Left ventricle myocardium superior (tissue), 1 donor: Measurements from ENCODE around the gene SNX9. TPM values are rescaled to one million over a fixed set of nuclear protein-coding genes. Genes with fewer than 3 reads are reported as not detected.
A peak's percentile ranks its signal among the peaks of the same experiment; 100 is the strongest.
"Not testable (repeated sequence)": the region's sequence is repeated elsewhere in the genome, so short reads cannot be mapped to it uniquely, and the experiment has no call there.

ENCODE experiments used
- ATAC-seq: fragments of 200-7000 bp; cut with Tn5 transposase; one replicate; pipeline ENCODE4 v1.9.1; 2020; ENCODE audit warnings: mild to moderate bottlenecking, moderate library complexity
- DNase-seq: peaks from one replicate; pipeline ENCODE4 v3.0.0-alpha.2; 2020
- intact Hi-C: fragments of 100-400 bp; cut with micrococcal nuclease; formaldehyde crosslinking; loops from one replicate; pipeline ENCODE4 v1.11.0; 2022
- total RNA-seq: library from RNA; stranded (reverse); fragmentation: NEBNext Ultra II Directional; extraction: Animal tissue kit (Norgen Biotek cat#: 25700); gene quantifications from one replicate; pipeline ENCODE4 v1.2.1, GENCODE V29; 2021
- donor health status: DM: no; HTN: yes; CAD: no; lungs with severe emphysema.

Gene SNX9
- total RNA-seq, 1 donor from 2014 or later, result 31.6 TPM

DNA sequence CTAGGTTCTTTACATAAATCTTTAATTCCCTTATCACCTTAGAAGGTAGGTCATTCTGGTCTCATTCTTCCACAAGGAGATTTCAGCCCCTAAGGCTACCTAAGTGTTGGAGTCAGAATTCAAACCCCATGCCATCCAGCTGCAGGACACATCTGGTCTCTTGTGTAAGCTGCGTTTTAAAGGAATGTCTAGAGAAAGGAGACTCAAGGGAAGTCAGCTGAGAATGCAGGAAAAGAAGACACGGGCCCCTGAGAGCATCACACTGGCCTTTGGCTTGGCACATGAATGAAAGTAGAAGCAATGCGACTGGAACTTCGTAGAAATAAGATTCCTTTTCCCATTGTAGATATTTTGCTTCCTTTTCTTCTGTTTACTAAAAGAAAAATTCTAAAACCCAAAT lies 82.0 kb downstream of the SNX9 start:
- intact Hi-C loops, result no loop called here
- DNase-seq (no peak), ATAC-seq (no peak)

DNA sequence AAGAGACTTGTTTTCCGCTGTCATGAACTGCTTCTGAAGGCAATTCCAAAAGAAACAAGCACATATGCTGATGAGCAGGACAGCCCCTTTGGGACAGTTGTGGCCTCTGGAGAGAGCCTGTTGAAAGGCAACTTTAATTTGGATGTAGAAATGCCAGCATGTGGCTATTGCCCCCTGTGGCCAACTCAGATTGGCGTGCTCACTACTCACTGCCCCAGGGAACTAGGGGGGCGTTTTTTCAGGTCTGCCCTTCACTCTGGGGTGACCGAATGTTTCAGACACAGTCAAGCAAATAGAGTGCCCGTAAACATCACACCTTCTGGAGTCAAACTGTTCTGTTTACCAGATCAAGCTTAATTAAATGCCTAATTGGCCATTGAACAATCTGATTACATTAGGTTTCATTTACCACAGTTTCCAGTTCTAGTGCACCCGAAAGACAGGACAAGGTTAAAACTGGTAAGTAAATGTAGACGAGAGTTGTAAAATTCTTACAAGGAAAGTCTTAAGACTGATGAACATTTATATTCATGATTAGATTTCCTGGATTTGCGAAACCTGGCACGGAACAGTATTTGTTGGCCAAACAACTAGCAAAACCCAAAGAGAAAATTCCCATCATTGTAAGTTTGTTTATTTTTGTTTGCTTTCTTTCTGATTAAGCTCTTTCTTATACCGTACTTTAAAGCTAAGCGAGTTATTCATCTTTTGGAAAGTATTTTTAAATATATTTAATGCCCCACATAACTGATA lies 82.7 kb downstream of the SNX9 start:
- intact Hi-C loops, result no loop called here
- peak; percentile 34 for ATAC-seq
- no peak for DNase-seq

DNA sequence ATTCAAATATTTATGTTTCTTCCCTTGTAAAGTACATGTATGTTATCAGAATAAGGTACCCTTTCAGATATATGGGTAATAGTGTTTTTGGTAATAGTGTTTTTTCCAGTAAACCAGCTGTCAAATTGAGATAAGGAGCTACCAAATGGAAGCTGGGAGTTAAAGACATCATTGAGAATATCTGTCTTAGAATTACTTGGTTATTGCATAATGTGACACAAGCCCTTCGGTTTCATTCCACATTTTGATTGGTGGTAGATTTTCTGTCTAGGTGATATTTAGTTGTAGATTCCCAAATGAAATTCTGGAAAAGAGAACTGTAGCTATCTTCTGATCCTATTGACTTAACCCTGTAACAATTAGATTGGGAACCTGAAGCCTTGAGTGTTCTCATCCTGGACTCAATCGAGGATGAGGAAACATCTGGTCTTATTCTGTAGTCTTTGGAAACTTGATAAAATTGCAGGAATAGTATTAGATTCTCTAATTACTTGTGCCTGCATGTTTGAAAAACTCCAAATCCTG lies 83.6 kb downstream of the SNX9 start:
- intact Hi-C loops, result no loop called here
- no peak for DNase-seq
- peak; percentile 53 for ATAC-seq

DNA sequence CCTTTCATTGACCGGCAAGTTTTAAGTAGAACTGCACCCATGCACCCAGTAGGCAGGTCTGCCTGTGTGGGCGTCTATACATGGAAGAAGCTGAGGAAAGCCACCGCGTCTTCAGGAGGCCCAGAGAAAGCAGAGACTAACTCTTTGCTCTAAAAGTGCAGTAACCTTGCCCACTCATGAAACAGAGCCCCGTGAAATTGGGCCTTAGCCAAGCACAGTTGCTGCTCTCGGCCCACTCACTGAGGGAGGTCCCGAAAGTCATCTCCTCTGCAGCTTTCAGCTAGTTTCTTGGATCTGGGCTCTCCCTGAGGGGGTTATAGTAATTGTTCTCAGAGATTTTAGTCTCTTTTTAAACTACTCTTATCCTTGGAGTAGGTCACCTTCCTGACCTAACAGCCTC lies 84.6 kb downstream of the SNX9 start:
- intact Hi-C loops, result no loop called here
- ATAC-seq (no peak), DNase-seq (no peak)

DNA sequence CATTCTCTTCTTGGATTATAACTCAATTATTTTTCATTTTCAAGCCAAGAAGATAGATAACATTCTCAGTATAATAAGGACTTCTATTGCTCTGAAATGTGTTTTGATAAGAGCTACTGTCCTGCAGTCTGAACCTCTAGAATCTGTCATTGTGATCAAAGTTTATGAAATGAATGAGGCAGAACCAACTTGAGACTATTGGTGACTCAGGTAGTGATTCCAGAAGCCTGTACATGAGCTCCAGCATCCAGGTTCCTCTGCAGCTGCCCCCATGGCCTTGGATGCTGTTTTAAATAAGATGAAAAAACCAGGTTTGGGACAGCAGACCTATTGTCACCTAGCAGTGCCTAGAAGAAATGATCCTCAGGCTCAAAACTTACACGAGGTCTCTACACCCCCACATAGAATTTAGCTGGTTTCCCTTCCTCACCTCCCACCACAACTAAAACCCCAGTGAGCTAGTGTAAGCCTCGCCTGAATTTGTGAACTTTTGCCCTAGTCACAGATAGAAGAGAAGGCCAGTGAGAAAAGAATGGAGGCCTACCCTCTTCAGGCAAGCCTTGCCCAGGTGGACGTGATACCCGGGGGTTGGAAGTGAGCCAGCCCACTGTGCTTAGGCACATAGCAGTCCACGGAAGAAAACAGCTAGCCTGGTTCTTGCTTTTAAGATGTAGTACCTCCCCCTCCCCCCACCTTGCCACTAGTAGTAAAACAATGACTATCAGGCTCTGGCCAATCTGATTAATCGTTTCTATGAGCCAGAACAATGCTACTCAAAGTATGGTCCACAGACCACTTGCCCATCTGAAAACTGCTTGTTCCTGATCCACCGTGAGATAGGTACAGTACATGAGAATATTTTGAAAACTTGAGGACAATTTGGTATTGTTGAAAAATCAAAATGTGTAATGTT lies 85.6 kb downstream of the SNX9 start:
- intact Hi-C loops, result no loop called here
- no peak for DNase-seq
- ATAC-seq, result no peak

DNA sequence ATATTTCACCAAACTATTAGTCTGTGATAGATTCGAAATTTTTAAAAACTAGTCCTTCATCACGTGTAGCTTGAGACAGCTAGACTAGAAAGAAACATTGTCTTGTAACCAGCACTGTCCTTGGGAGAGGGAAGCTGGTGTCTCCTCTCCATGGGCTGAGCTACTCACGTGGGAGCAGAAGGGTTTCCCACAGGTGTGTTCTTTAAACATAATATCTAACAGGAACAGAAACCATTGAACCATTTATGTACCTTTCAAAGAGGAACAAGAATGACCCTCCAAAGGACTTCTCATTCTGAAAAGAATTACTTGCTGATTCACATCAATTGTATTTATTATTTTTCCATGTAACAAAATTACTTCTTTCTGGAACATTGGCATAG lies 86.2 kb downstream of the SNX9 start:
- intact Hi-C loops, result no loop called here

DNA sequence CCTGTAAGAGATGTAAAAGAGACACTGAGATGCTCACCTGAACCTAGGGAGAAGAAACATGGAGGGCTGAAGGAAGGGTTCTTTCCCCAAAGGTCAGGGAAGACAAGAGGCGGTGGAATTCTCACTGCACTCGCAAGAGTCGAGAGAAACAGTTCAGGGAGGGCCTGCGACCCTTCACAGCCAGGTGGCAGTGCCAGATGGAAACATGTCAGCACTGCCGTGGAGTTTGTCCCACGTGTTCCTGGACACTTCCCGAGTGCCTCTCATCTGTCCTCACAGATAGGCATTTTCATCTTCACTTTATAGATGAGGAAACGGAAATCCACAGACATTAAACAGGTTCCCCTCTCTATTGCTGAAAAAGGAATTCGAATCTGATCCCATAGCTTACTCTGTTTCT lies 88.2 kb downstream of the SNX9 start:
- ATAC-seq (peak; percentile 52), DNase-seq (no peak)
- intact Hi-C loops, result no loop called here

More for the DNA sequence above, 86.2 kb downstream of the SNX9 start:
- ATAC-seq (no peak), DNase-seq (no peak)

DNA sequence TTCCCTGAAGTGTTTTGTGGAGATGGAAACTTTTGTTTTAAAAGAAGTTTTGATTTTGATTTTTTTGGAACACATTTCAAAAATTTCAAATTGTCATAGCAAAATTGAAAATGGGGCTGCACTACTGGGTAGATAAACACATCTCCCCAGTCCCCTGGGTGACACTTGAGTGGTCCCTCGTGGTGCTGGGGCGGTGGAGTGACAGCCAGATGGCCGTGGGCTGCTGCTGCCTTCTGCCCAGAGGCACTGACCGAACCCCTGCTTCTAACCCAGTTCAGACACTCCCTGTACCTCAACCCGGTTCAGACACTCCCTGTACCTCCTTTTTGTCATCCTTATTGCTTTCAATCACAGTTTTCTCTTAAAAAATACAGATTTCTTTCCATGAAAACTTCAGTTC lies 88.7 kb downstream of the SNX9 start:
- ATAC-seq (no peak), DNase-seq (no peak)
- intact Hi-C loops, result no loop called here

DNA sequence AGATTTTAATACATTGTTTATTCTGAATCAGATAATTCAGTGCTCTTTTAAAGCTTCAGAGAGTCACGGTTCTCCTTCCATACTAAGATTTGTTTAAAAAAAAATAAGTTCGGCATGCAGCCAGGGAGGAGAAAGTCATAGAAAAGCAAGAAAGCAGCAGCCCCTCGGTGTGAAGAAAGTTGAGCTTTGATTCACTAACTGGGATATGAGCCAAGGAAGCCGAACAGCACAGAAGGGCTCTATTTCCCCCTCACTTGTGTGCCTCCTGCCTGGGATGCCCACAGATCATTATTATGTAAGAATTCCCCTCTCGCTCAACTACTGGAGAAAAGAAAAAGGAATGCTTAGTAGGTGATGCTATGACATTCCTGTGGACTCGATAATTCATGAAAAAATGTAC lies 89.3 kb downstream of the SNX9 start:
- DNase-seq (no peak), ATAC-seq (no peak)
- intact Hi-C loops, result no loop called here

DNA sequence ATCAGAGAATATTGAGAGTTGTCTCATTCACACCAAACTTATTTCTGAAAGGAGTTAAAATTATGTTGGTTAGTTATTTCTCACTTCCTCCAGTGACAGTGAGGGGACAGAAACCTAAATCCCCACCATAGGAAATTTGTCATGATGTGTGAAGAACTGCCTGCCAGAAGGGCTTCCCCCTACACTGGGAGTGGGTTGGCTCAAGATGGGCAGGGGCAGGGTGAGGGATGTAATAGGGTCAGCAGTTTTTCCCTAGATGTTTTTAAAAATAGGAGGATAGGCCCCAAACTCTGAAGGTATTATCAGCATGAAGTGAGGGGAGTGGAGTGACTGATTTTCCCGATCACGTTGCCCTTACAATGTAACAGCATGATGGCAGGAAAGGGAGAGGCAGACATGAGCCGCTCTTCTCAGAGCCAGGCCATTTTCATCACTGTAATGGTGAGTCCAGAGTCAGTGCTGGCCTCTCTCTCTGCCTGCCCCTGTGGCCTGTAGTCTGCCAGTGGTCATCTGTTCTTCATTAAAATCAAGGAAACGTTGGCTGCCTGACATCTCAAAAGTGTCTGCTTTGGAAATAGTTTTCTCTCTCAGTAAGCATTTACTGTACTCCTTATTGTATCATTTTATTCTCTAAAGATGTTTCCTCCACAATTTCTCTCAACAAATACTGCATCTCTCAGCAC lies 98.8 kb downstream of the SNX9 start:
- ATAC-seq (peak; percentile 94), DNase-seq (no peak)
- intact Hi-C loops, result no loop called here

DNA sequence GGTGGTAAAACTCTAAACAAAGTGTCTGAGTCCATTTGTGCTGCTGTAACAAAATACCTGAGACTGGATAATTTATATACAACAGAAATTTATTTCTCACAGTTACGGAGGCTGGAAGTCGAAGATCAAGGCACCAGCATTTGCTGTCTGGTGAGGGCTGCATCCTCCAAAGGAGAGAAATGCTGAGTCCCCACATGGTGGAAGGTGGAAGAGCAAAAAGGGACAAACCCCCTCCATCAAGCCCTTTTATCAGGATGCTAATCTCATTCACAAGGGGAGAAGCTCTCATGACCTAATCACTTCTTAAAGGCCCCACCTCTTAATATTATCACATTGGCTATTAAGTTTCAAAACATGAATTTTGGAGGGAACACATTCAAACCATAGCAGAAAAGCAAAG lies 102.7 kb downstream of the SNX9 start:
- no peak for DNase-seq
- ATAC-seq, result no peak
- intact Hi-C loops, result no loop called here

DNA sequence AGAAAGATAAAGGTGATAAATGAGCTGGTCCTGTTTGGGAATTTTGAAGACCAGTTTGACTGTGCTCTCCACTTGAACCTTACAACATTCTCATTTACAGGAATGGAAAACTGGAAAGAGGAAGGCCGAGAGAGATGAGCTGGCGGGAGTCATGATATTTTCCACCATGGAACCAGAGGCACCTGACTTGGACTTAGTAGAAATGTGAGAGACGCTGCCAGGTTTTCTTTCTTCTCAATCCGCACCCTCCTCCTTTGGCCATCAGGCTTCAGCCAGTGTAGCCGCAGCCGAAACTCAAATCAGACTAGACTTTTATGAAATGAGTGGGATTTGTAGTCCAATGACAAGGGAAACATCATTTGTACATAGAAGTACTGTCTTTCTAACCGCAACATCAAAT lies 104.0 kb downstream of the SNX9 start:
- intact Hi-C loops, result no loop called here
- DNase-seq, result no peak
- ATAC-seq, result no peak

DNA sequence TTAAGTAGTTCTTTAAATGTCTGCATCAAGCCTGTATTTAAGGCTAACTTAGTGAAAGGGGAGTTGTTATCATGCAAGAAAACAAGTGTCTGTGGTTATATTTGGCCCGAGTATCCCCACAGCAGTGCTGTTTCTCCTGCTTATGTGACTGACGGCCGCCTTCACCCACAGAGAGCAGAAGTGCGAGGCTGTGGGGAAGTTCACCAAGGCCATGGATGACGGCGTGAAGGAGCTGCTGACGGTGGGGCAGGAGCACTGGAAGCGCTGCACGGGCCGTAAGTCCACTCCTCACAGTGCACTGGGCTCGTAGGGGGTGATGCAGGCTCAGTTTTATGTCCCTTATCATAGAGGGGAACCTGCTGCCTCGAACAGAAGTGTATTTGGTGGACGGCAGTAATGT lies 105.4 kb downstream of the SNX9 start:
- intact Hi-C loops, result no loop called here
- no peak for DNase-seq
- no peak for ATAC-seq

DNA sequence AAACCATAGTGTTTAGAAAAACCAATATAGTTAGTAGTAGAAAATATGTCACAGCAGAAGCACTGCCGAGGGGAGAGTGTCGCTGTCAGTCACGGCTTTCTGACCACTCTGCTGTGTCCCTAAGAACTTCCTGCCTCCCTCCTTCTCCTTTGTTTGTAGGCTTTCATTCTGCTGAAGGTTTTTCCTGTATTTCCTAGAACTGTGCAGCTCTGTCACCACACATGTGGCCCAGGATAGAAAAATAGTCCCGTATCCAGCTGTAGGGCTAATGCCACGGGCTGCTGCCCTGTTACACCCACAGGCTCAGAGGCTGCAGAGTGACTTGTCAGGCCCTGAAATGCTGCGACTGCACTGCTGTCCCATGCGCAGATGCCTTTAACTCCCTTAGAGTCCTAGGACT lies 106.0 kb downstream of the SNX9 start:
- intact Hi-C loops, result no loop called here
- DNase-seq (no peak), ATAC-seq (no peak)

DNA sequence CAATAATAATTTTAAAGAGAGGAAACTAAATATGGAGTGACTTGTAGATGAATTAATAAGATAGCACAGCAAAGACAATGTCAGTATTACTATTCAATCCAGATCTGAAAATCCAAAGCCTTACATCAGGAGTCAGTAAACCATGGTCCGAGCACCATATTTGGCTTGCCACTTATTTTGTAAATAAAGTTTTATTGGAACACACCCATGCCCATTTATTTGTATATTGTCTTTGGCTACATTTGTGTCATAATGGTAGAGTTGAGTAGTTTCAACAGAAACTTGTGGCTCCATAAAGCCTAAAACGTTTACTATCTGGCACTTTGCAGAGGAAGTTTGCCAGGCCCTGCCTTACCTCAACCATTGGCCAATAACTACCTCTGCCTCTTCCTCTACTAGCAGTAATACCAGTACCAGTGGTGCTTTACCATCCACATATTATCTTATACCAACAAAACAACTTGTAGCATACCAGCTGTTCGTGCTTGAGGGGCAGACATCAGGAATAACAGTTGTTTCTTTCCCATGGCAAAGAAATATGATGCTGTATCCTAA lies 106.8 kb downstream of the SNX9 start:
- intact Hi-C loops, result no loop called here
- DNase-seq, result no peak
- no peak for ATAC-seq

DNA sequence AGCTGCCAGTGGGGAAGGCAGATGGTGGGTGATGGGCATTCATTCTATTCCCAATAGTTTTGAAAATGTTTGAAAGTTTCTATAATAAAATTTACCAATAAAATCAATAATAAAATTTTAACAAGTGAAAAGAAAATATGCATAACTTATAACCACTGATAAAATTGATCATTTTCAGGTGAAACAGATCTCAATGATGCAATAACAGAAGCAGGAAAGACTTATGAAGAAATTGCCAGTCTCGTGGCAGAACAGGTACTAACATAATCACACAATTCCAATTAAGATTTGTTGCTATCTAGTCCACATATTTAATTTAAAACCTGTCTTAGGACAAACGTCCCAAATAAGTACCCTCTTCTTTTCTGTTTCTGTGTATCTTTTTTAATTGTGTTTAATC lies 112.7 kb downstream of the SNX9 start:
- ATAC-seq, result no peak
- no peak for DNase-seq
- intact Hi-C loops, result no loop called here

DNA sequence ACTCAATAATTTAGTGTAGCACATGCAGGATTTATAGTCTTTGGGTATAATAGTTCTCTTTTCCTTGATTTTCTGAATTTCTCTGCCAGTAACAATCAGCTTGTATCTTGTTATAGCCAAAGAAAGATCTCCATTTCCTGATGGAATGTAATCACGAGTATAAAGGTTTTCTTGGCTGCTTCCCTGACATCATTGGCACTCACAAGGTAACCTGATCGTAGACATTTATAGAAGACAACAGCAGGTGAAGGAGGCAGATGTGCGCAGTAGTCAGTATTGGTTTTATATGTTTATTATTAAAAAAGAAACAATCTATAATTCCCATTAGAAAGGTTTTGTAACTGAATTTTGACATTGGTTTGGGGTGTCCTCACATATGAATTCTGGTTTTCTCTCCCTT lies 114.3 kb downstream of the SNX9 start:
- ATAC-seq (no peak), DNase-seq (no peak)
- intact Hi-C loops, result no loop called here

DNA sequence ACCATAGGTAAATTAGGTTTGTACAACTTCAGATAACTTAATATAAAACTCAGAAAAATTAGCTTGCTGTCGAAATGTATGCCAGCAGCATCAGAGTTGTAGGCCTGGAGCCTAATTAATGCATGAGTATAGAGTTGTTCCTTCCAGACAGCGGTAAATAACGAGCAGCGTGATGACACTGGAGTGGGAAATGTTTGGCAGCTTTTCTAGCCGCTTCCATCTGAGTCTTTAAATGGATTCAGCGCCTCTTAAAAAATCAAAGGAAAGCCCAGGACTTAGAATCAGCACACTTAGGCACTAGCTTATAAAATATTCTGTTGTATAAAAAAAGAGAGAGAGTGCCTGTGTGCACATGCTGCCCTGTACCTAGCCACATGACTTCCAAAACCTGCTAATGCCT lies 114.9 kb downstream of the SNX9 start:
- no peak for DNase-seq
- intact Hi-C loops, result no loop called here

DNA sequence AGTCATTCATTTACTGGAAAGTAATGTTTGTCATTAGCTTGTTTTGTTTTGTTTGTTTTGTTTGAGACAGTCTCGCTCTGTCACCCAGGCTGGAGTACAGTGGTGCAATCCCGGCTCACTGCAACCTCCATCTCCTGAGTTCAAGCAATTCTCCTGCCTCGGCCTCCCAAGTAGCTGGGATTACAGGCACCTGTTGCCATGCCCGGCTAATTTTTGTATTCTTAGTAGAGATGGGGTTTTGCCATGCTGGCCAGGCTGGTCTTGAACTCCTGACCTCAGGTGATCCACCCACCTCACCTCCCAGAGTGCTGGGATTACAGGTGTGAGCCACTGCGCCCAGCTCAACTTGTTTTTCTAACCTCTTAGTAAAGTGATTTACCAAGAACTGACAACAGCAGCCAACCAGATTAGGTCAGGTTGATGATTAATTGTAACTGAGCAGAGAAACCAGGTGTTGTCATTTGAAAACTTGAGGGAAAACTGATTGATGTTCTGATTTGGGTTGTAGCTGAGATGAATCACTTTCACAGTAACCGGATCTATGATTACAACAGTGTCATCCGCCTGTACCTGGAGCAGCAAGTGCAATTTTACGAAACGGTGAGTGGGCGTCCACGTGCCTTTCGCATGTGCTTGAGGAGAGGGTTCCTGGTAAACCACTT lies 117.5 kb downstream of the SNX9 start:
- DNase-seq, ATAC-seq, intact Hi-C loops: not testable (repeated sequence)

More for the DNA sequence above, 114.9 kb downstream of the SNX9 start:
- ATAC-seq, result no peak
